GM12801 (cell line): ENCODE data around the gene MEI4.

Source experiments
- TF ChIP-seq, protein P1 (sequence below): IDR thresholded peaks from one replicate; pipeline ENCODE4 v1.5.1; 2011; ENCODE audit warnings: control low read depth; ENCODE audit not compliant: insufficient read length; ENCODE audit errors: extremely low read depth

The MEI4 gene, protein sequence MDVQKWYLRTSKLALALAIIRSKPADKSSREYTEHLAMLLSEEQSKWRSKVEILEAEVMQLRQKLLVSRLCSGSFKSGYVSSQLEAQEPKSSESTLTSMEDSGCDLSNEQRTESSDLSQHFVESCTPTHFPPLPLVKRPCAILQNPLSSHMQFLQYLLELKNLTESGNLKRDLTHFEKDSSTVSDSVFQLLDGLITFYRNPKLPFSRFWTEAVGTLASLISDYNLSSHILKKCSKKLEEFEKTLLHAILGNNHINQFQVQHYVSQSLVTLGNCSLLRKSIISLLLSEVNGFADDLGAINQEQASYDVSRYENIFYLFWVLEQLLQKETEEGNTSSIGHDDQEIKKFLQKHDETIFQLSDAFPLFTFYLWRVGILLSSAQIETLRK

GRCh38 chr6:77652739-77653138, at the start of gene MEI4:
TSS of gene MEI4 (plus strand) at chr6:77653039. CDS start at chr6:77690672, 37,633 bp downstream.
- TF ChIP-seq, protein P1, sequence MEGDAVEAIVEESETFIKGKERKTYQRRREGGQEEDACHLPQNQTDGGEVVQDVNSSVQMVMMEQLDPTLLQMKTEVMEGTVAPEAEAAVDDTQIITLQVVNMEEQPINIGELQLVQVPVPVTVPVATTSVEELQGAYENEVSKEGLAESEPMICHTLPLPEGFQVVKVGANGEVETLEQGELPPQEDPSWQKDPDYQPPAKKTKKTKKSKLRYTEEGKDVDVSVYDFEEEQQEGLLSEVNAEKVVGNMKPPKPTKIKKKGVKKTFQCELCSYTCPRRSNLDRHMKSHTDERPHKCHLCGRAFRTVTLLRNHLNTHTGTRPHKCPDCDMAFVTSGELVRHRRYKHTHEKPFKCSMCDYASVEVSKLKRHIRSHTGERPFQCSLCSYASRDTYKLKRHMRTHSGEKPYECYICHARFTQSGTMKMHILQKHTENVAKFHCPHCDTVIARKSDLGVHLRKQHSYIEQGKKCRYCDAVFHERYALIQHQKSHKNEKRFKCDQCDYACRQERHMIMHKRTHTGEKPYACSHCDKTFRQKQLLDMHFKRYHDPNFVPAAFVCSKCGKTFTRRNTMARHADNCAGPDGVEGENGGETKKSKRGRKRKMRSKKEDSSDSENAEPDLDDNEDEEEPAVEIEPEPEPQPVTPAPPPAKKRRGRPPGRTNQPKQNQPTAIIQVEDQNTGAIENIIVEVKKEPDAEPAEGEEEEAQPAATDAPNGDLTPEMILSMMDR, result no peak

- TF ChIP-seq, protein P1, result no peak
These were observed 48.4 kb upstream of the MEI4 start for GRCh38 chr6:77604476-77604875.

DNA sequence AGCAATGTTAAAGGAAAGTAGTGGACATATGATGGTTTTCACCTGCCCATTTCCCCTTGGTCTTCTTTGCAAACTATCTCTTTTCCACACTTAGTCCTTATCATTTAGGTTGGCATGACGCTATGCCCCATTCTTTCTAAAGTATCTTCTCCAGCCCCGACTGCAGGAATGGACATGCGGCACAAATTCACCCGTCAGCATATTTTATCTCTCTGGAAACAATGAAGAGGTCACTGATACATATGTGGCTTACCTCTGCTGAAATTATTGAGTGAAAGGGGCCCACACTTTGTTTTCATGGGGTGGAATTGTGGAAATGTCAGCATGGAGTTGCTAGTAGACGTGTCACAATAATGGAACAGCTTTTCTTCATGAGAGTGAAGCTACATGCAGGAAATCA, 45.8 kb upstream of the MEI4 start:
- TF ChIP-seq, protein P1, result no peak

- TF ChIP-seq, protein P1, result no peak
These were observed 43.7 kb upstream of the MEI4 start for GRCh38 chr6:77609106-77609505.

DNA sequence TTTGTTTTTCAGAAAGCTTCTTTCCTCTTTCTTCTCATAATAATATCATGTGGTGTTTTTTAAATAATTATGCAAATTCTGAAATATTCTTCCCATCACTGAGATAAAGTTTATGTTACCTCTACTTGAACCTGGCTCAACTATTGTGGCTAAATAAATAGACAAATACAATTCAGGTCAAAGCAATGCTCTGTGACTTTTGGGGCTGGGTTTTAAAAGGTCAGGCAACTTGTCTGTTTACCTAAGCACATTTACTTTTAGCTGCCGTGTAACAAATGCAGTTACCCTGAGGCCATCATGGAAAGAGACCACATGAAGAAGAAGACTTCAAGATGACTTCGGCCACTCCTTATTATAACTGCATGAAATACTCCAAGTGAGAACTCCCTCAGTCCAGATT, 33.7 kb upstream of the MEI4 start:
- TF ChIP-seq, protein P1, result no peak

GRCh38 chr6:77620278-77620882, 32.5 kb upstream of the MEI4 start:
- TF ChIP-seq, protein P1, result no peak

GRCh38 chr6:77624515-77624914, 28.3 kb upstream of the MEI4 start:
- TF ChIP-seq, protein P1, result no peak
